ENCODE measurements around the gene NEDD4L.

DNA sequence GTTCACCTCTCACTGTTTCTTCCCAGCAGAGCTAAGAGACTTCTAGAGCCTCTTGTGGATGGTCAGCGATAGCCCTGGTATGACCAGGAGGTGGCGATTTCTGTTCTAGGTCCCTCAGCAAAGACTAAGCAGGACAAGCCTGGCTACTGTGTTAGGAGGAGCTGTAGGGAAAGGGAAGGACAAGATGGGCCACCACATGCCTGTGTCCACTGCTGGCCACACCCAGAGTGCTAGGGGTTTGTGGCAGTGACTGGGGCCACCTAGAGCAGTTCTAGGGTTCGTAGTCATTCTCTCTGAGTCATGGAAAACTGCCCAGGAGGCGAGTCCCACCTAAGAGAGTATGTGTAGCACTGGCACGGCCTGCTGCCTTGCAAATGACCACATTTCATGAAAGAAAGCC lies 405.4 kb downstream of the NEDD4L start:
- TF ChIP-seq, protein P1, sequence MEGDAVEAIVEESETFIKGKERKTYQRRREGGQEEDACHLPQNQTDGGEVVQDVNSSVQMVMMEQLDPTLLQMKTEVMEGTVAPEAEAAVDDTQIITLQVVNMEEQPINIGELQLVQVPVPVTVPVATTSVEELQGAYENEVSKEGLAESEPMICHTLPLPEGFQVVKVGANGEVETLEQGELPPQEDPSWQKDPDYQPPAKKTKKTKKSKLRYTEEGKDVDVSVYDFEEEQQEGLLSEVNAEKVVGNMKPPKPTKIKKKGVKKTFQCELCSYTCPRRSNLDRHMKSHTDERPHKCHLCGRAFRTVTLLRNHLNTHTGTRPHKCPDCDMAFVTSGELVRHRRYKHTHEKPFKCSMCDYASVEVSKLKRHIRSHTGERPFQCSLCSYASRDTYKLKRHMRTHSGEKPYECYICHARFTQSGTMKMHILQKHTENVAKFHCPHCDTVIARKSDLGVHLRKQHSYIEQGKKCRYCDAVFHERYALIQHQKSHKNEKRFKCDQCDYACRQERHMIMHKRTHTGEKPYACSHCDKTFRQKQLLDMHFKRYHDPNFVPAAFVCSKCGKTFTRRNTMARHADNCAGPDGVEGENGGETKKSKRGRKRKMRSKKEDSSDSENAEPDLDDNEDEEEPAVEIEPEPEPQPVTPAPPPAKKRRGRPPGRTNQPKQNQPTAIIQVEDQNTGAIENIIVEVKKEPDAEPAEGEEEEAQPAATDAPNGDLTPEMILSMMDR (IDR thresholded peaks at IDR 0.05) = no peak
- no peak for TF ChIP-seq POLR2AphosphoS5 (IDR thresholded peaks at IDR 0.05; ENCODE audit: low read depth, low read length)
